Measurements from ENCODE around the gene GPR171. TPM values are rescaled to one million over a fixed set of nuclear protein-coding genes. Genes with fewer than 3 reads are reported as not detected.
A peak's percentile ranks its signal among the peaks of the same experiment; 100 is the strongest.

The GPR171 gene
- total RNA-seq, 2 experiments from 2014 or later = 9.7 to 16.7 TPM

DNA sequence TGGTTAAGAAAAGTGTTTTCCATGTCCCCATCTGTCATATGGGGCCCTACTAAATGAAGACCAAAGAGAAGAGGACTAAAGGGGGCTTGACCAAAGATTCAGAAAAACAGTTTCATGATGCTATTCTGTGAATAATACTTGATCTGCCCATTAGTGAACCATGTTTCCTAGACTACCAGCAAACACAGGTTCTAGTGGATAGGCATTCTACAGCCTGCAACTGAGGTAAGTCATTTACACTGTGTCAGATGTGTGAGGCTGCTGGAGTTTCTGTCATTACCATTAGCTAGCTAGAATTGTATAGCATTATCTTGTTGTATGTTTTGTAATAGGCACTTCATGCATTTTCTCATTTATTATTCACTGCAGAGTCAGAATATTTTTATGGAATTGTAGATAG lies 6.6 kb downstream of the GPR171 start:
- H3K4me1 ChIP-seq (ENCODE audit: insufficient read depth, low read length) = peaks cover 18% of the 10 kb centered on the region
- CTCF ChIA-PET = interaction anchor here (0.9 to 1.6 kb wide), 2 partner anchors 15 to 32 kb away, joined by 4 to 5 read pairs; no protein-coding TSS in a partner anchor
- Mint-ChIP-seq H3K9me3 (no peaks in the 10 kb centered on the region), H3K4me1 (ENCODE audit: low read depth) (peaks cover 36% of the 10 kb centered on the region), H3K36me3 (ENCODE audit: low read depth) (peaks cover 39% of the 10 kb centered on the region), H3K27ac (peak overlapping the region; percentile 36), H3K27me3 (no peaks in the 10 kb centered on the region), H3K4me3 (no peak overlapping the region)
- POLR2A ChIA-PET = interaction anchor here (1.1 to 9.0 kb wide), 2 partner anchors 12 to 25 kb away, joined by 3 to 84 read pairs; no protein-coding TSS in a partner anchor
- peaks cover 0 to 9% of the 10 kb centered on the region in 2 experiments for H3K9me3 ChIP-seq (ENCODE audit: control insufficient read depth in 1 of 2, insufficient read depth in 1 of 2, low read length in 2 of 2)
- no peak overlapping the region for H3K4me3 ChIP-seq (ENCODE audit: low read length)
- ATAC-seq (ENCODE audit: poor library complexity) = no peak
- no peak for DNase-seq
- peaks cover 16% of the 10 kb centered on the region for H3K36me3 ChIP-seq (ENCODE audit: insufficient read depth, low read length)
- H3K27me3 ChIP-seq (ENCODE audit: control insufficient read depth in 1 of 2, insufficient read depth in 2 of 2, low read length in 2 of 2) = no peaks in the 10 kb centered on the region
- intact Hi-C loops (cut with DNase I, micrococcal nuclease) = no loop called here
- no peak overlapping the region for H3K27ac ChIP-seq (ENCODE audit: low read depth in 1 of 2, low read length in 2 of 2)
- no peak for TF ChIP-seq CTCF (IDR thresholded peaks at IDR 0.05)

- no peak overlapping the region for H3K27ac ChIP-seq (ENCODE audit: low read depth in 1 of 2, low read length in 2 of 2)
- peaks cover 16% of the 10 kb centered on the region for H3K36me3 ChIP-seq (ENCODE audit: insufficient read depth, low read length)
- TF ChIP-seq CTCF (IDR thresholded peaks at IDR 0.05) = no peak
- H3K4me3 ChIP-seq (ENCODE audit: low read length) = no peak overlapping the region
- ATAC-seq (ENCODE audit: poor library complexity) (no peak), DNase-seq (no peak)
- CTCF ChIA-PET = interaction anchor here (0.9 to 1.6 kb wide), 2 partner anchors 15 to 32 kb away, joined by 4 to 5 read pairs; no protein-coding TSS in a partner anchor
- no peaks in the 10 kb centered on the region for H3K27me3 ChIP-seq (ENCODE audit: control insufficient read depth in 1 of 2, insufficient read depth in 2 of 2, low read length in 2 of 2)
- H3K27ac Mint-ChIP-seq = no peak overlapping the region
- H3K9me3 Mint-ChIP-seq = no peaks in the 10 kb centered on the region
- peaks cover 30% of the 10 kb centered on the region for H3K4me1 Mint-ChIP-seq (ENCODE audit: low read depth)
- peaks cover 18% of the 10 kb centered on the region for H3K4me1 ChIP-seq (ENCODE audit: insufficient read depth, low read length)
- intact Hi-C loops (cut with DNase I, micrococcal nuclease) = loop anchor here in 1 of 2 experiments (2.0 kb wide), 1 partner anchor 15 kb away; no protein-coding TSS in a partner anchor
- H3K36me3 Mint-ChIP-seq (ENCODE audit: low read depth) = peaks cover 33% of the 10 kb centered on the region
- H3K9me3 ChIP-seq (ENCODE audit: control insufficient read depth in 1 of 2, insufficient read depth in 1 of 2, low read length in 2 of 2) = peaks cover 0 to 9% of the 10 kb centered on the region in 2 experiments
- no peak overlapping the region for H3K4me3 Mint-ChIP-seq
- POLR2A ChIA-PET = interaction anchor here (1.1 to 9.0 kb wide), 2 partner anchors 12 to 25 kb away, joined by 3 to 84 read pairs; no protein-coding TSS in a partner anchor
- H3K27me3 Mint-ChIP-seq = no peaks in the 10 kb centered on the region
Observed at GRCh38 chr3:151195826-151196225, 7.2 kb downstream of the GPR171 start.

DNA sequence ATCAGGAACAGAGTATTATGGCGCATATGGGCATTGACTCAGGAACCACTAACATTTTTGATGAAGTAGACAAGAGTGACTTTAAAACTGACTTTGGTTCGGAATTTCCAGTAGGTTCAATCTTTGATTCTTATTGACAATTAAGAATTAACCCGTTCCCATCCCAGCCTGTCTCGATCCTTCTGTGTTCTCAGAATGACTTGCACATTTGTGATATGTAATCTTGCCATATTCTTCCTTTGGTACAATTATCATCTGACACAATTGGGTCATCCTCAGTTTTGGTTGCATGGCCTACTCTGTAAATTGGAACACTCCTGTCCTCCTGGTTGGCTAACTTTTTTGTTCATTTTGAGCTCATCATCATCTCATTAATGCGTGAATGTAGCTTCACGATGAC lies 10.5 kb downstream of the GPR171 start:
- no peak overlapping the region for H3K4me3 Mint-ChIP-seq
- H3K36me3 Mint-ChIP-seq (ENCODE audit: low read depth) = peaks cover 10% of the 10 kb centered on the region
- no peaks in the 10 kb centered on the region for H3K27me3 Mint-ChIP-seq
- POLR2A ChIA-PET = interaction anchor here (1.1 to 1.5 kb wide), 3 partner anchors 9 to 428 kb away, joined by 3 to 8 read pairs (median 4); no protein-coding TSS in a partner anchor
- peaks cover 5% of the 10 kb centered on the region for H3K4me1 ChIP-seq (ENCODE audit: insufficient read depth, low read length)
- H3K27ac ChIP-seq (ENCODE audit: low read depth in 1 of 2, low read length in 2 of 2) = no peak overlapping the region
- H3K9me3 ChIP-seq (ENCODE audit: control insufficient read depth in 1 of 2, insufficient read depth in 1 of 2, low read length in 2 of 2) = peaks cover 0 to 9% of the 10 kb centered on the region in 2 experiments
- H3K27ac Mint-ChIP-seq = no peak overlapping the region
- TF ChIP-seq CTCF (IDR thresholded peaks at IDR 0.05) = no peak
- intact Hi-C loops (cut with DNase I, micrococcal nuclease) = loop anchor here in 1 of 2 experiments (5.0 kb wide), 1 partner anchor 1210 kb away; no protein-coding TSS in a partner anchor
- no peaks in the 10 kb centered on the region for H3K9me3 Mint-ChIP-seq
- peaks cover 2% of the 10 kb centered on the region for H3K36me3 ChIP-seq (ENCODE audit: insufficient read depth, low read length)
- no peaks in the 10 kb centered on the region for H3K27me3 ChIP-seq (ENCODE audit: control insufficient read depth in 1 of 2, insufficient read depth in 2 of 2, low read length in 2 of 2)
- no peak overlapping the region for H3K4me3 ChIP-seq (ENCODE audit: low read length)
- DNase-seq (no peak), ATAC-seq (ENCODE audit: poor library complexity) (no peak)
- CTCF ChIA-PET = interaction anchor here (0.9 to 1.3 kb wide), 2 partner anchors 24 to 27 kb away, joined by 3 read pairs; no protein-coding TSS in a partner anchor
- H3K4me1 Mint-ChIP-seq (ENCODE audit: low read depth) = peaks cover 25% of the 10 kb centered on the region

Data from CD4-positive, alpha-beta T cell (primary cell).